Right lung (tissue), 5 donors: Measurements from ENCODE around the gene TBC1D1. TPM values are rescaled to one million over a fixed set of nuclear protein-coding genes. Genes with fewer than 3 reads are reported as not detected.
"Not testable (repeated sequence)": the region's sequence is repeated elsewhere in the genome, so short reads cannot be mapped to it uniquely, and the experiment has no call there.

Source experiments
- DNase-seq, 2 donors: peaks; one replicate each; pipeline ENCODE4 v3.0.0-alpha.2; 2013
- polyA plus RNA-seq, 5 donors: library from polyadenylated mRNA; unstranded; fragments of 120-200 nt; gene quantifications; one replicate each; pipeline versions ENCODE4 v1.2.1 to v1.2.3, GENCODE V29; 2013; ENCODE audit warnings: inconsistent platforms in 1 of 5, low replicate concordance in 1 of 5; ENCODE audit not compliant: insufficient read length in 5 of 5, insufficient read depth in 1 of 5

TBC1D1 gene
- polyA plus RNA-seq, 5 donors = 61.0 to 70.7 (median 67.7) TPM

- DNase-seq = no peak
Observed at GRCh38 chr4:37918653-37919052, 27.8 kb downstream of the TBC1D1 start.

GRCh38 chr4:37922328-37922727 is 31.4 kb downstream of the TBC1D1 start:
- DNase-seq = no peak

- not testable (repeated sequence) for DNase-seq
Observed at GRCh38 chr4:37923089-37923488, 32.2 kb downstream of the TBC1D1 start.

GRCh38 chr4:37924946-37925345 is 34.1 kb downstream of the TBC1D1 start:
- no peak for DNase-seq

- DNase-seq = no peak
Observed at GRCh38 chr4:37927434-37927833, 36.5 kb downstream of the TBC1D1 start.

GRCh38 chr4:37928426-37929416 is 37.8 kb downstream of the TBC1D1 start:
- DNase-seq = peak; percentile 27 to 36

- DNase-seq = no peak
Observed at GRCh38 chr4:37934096-37934495, 43.2 kb downstream of the TBC1D1 start.

GRCh38 chr4:37934609-37935008 is 43.7 kb downstream of the TBC1D1 start:
- no peak for DNase-seq

- DNase-seq = no peak
Observed at GRCh38 chr4:37935026-37935425, 44.1 kb downstream of the TBC1D1 start.

GRCh38 chr4:37936889-37937498 is 46.1 kb downstream of the TBC1D1 start:
- no peak for DNase-seq

- no peak for DNase-seq
Observed at GRCh38 chr4:37938208-37938607, 47.3 kb downstream of the TBC1D1 start.

- no peak for DNase-seq
Observed at GRCh38 chr4:37946503-37947179, 55.8 kb downstream of the TBC1D1 start.

GRCh38 chr4:37948542-37948941 is 57.7 kb downstream of the TBC1D1 start:
- DNase-seq = no peak

GRCh38 chr4:37949636-37950426 is 58.9 kb downstream of the TBC1D1 start:
- DNase-seq = no peak

- no peak for DNase-seq
Observed at GRCh38 chr4:37951461-37952352, 60.8 kb downstream of the TBC1D1 start.

- no peak for DNase-seq
Observed at GRCh38 chr4:37953156-37953555, 62.3 kb downstream of the TBC1D1 start.

GRCh38 chr4:37953620-37954293 is 62.9 kb downstream of the TBC1D1 start:
- DNase-seq = no peak

- DNase-seq = no peak
Observed at GRCh38 chr4:37956941-37957340, 66.1 kb downstream of the TBC1D1 start.

GRCh38 chr4:37958932-37959331 is 68.0 kb downstream of the TBC1D1 start:
- DNase-seq = no peak

GRCh38 chr4:37960098-37960497 is 69.2 kb downstream of the TBC1D1 start, which contains the start of gene PTTG2:
Gene PTTG2 (plus strand): TSS chr4:37960398. CDS start chr4:37960435, 37 bp downstream.
- no peak for DNase-seq
